OCI-LY7 (cell line): Measurements from ENCODE around the gene LEMD2.

Experiments
- EZH2phosphoT487 ChIP-seq: fragments of 200-600 bp; sonication (generic); IDR thresholded peaks from 2 replicates; pipeline ENCODE4 v1.6.1; 2018; ENCODE audit warnings: low read depth, borderline replicate concordance, mild to moderate bottlenecking, mixed run types, antibody characterized with exemption, low read length, moderate library complexity, mixed read lengths
- TF ChIP-seq, protein P1 (sequence below): fragments of 200-600 bp; sonication (generic); conservative IDR thresholded peaks from 2 replicates; pipeline ENCODE4 v1.5.1; 2014; ENCODE audit warnings: mild to moderate bottlenecking, antibody characterized with exemption, low read length, moderate library complexity, mixed read lengths

- TF ChIP-seq, protein P1, sequence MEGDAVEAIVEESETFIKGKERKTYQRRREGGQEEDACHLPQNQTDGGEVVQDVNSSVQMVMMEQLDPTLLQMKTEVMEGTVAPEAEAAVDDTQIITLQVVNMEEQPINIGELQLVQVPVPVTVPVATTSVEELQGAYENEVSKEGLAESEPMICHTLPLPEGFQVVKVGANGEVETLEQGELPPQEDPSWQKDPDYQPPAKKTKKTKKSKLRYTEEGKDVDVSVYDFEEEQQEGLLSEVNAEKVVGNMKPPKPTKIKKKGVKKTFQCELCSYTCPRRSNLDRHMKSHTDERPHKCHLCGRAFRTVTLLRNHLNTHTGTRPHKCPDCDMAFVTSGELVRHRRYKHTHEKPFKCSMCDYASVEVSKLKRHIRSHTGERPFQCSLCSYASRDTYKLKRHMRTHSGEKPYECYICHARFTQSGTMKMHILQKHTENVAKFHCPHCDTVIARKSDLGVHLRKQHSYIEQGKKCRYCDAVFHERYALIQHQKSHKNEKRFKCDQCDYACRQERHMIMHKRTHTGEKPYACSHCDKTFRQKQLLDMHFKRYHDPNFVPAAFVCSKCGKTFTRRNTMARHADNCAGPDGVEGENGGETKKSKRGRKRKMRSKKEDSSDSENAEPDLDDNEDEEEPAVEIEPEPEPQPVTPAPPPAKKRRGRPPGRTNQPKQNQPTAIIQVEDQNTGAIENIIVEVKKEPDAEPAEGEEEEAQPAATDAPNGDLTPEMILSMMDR: no peak
- no peak for TF ChIP-seq EZH2phosphoT487
These were observed 4.1 kb downstream of the LEMD2 start for GRCh38 chr6:33784787-33785186.
